DND-41 (cell line): ENCODE measurements around the gene LTBP2.

ENCODE experiments used
- ATAC-seq: fragments of 200-7000 bp; cut with Tn5 transposase; 3 replicates; pipeline ENCODE4 v1.9.1; 2021; ENCODE audit warnings: low read depth; ENCODE audit not compliant: insufficient read depth
- DNase-seq: peaks from one replicate; pipeline ENCODE4 v3.0.0-alpha.2; 2020
- H2AFZ ChIP-seq: 2 replicates; pipeline ENCODE4 v1.6.0; 2012; ENCODE audit warnings: low read depth, low read length
- H3K27ac ChIP-seq: 2 replicates; pipeline ENCODE4 v1.5.1; 2012; ENCODE audit warnings: low read length, inconsistent platforms
- H3K27me3 ChIP-seq: fragments of 200-600 bp; sonication (generic); 2 replicates; pipeline ENCODE4 v1.6.0; 2012; ENCODE audit warnings: low read length, mild to moderate bottlenecking, inconsistent platforms; ENCODE audit not compliant: insufficient read depth, poor library complexity
- H3K36me3 ChIP-seq: 2 replicates; pipeline ENCODE4 v1.5.1; 2012; ENCODE audit warnings: low read length, inconsistent platforms; ENCODE audit not compliant: insufficient read depth
- H3K4me1 ChIP-seq: 2 replicates; pipeline ENCODE4 v1.5.1; 2012; ENCODE audit warnings: mild to moderate bottlenecking, low read length; ENCODE audit not compliant: insufficient read depth
- H3K4me2 ChIP-seq: 2 replicates; pipeline ENCODE4 v1.6.0; 2012; ENCODE audit warnings: mild to moderate bottlenecking, moderate library complexity, low read length, inconsistent platforms; ENCODE audit not compliant: insufficient read depth
- H3K4me3 ChIP-seq, 2 experiments: fragments of 200-600 bp in 1 of 2; shearing (Covaris generic) in 1 of 2; 2 replicates each; pipeline ENCODE4 v1.5.1; 2012 to 2016; ENCODE audit warnings: inconsistent platforms in 2 of 2, low read length in 2 of 2, mild to moderate bottlenecking in 2 of 2, low read depth in 1 of 2, moderate library complexity in 1 of 2
- H3K79me2 ChIP-seq: 2 replicates; pipeline ENCODE4 v1.6.0; 2012; ENCODE audit warnings: low read length, inconsistent platforms; ENCODE audit not compliant: insufficient read depth
- H3K9ac ChIP-seq: 2 replicates; pipeline ENCODE4 v1.6.0; 2012; ENCODE audit warnings: low read depth, mild to moderate bottlenecking, inconsistent platforms, low read length, moderate library complexity
- H3K9me3 ChIP-seq: 2 replicates; pipeline ENCODE4 v1.5.1; 2012; ENCODE audit warnings: low read length, moderate library complexity, mild to moderate bottlenecking, inconsistent platforms; ENCODE audit not compliant: insufficient read depth, severe bottlenecking
- H4K20me1 ChIP-seq: 2 replicates; pipeline ENCODE4 v1.6.0; 2012; ENCODE audit warnings: low read length; ENCODE audit not compliant: insufficient read depth
- EZH2 ChIP-seq: IDR thresholded peaks from 3 replicates; pipeline ENCODE4 v1.6.1; 2012; ENCODE audit warnings: borderline replicate concordance, low read depth, mild to moderate bottlenecking, moderate library complexity, low read length, inconsistent platforms; ENCODE audit not compliant: severe bottlenecking
- TF ChIP-seq, protein P1 (sequence below): IDR thresholded peaks from 2 replicates; pipeline ENCODE4 v1.5.1; 2012; ENCODE audit warnings: borderline replicate concordance, low read length, moderate library complexity, mild to moderate bottlenecking; ENCODE audit not compliant: poor library complexity, severe bottlenecking; ENCODE audit errors: extremely low read depth

LTBP2 gene

DNA sequence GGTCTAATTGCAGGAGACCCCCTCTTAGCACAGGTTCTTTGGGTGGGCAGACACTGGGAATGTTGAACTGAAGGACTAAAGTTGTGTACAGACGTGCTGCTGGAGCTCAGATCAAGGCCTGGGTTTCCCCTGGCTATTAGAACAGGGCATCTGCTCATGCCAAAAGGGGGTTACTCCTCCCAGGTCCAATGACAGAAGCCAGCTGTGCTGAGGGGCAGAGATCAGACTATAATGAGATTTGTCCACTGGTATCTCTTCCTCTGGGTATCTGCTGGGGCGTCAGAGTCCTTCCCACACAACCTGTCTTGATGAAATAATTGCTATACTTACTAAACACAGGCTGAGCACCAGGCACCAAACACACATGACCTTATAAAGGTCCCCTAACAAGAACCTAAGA, 42.6 kb downstream of the LTBP2 start:
- H3K9ac ChIP-seq: no peak overlapping the region
- DNase-seq (no peak), ATAC-seq (no peak)
- H2AFZ ChIP-seq: no peak overlapping the region
- peaks cover 23% of the 10 kb centered on the region for H3K27me3 ChIP-seq
- H4K20me1 ChIP-seq: no peaks in the 10 kb centered on the region
- H3K4me3 ChIP-seq: no peak overlapping the region
- H3K4me1 ChIP-seq: no peaks in the 10 kb centered on the region
- H3K27ac ChIP-seq: no peak overlapping the region
- TF ChIP-seq, protein P1, sequence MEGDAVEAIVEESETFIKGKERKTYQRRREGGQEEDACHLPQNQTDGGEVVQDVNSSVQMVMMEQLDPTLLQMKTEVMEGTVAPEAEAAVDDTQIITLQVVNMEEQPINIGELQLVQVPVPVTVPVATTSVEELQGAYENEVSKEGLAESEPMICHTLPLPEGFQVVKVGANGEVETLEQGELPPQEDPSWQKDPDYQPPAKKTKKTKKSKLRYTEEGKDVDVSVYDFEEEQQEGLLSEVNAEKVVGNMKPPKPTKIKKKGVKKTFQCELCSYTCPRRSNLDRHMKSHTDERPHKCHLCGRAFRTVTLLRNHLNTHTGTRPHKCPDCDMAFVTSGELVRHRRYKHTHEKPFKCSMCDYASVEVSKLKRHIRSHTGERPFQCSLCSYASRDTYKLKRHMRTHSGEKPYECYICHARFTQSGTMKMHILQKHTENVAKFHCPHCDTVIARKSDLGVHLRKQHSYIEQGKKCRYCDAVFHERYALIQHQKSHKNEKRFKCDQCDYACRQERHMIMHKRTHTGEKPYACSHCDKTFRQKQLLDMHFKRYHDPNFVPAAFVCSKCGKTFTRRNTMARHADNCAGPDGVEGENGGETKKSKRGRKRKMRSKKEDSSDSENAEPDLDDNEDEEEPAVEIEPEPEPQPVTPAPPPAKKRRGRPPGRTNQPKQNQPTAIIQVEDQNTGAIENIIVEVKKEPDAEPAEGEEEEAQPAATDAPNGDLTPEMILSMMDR: no peak
- TF ChIP-seq EZH2: no peak
- H3K79me2 ChIP-seq: no peaks in the 10 kb centered on the region
- H3K4me2 ChIP-seq: no peak overlapping the region
- H3K9me3 ChIP-seq: no peaks in the 10 kb centered on the region
- H3K36me3 ChIP-seq: no peaks in the 10 kb centered on the region

DNA sequence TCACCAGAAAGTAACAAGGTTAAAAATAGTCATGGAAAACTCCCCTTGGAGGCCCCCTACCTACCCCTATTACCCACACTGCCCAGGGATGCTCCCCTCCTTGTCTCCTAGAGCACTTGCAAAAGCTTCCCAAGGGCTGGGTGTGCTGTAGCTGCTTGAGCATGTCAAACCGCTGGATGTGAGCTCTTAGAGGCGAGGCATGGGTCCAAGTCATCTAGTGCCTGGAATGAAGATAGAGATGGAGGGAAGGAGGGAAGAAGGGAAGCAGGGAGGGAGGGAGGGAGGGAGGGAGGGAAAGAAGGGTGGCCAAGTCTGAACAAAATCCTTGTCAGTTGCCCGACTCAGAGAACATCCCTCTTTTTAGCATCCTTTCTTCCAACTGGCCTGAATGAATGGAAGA, 43.1 kb downstream of the LTBP2 start:
- H3K4me2 ChIP-seq: no peak overlapping the region
- TF ChIP-seq, protein P1: no peak
- no peak for TF ChIP-seq EZH2
- no peak overlapping the region for H3K9ac ChIP-seq
- no peaks in the 10 kb centered on the region for H3K4me1 ChIP-seq
- no peaks in the 10 kb centered on the region for H3K79me2 ChIP-seq
- no peaks in the 10 kb centered on the region for H4K20me1 ChIP-seq
- no peak overlapping the region for H3K27ac ChIP-seq
- ATAC-seq (no peak), DNase-seq (no peak)
- peaks cover 23% of the 10 kb centered on the region for H3K27me3 ChIP-seq
- H3K4me3 ChIP-seq: no peak overlapping the region
- no peaks in the 10 kb centered on the region for H3K36me3 ChIP-seq
- no peaks in the 10 kb centered on the region for H3K9me3 ChIP-seq
- H2AFZ ChIP-seq: no peak overlapping the region

DNA sequence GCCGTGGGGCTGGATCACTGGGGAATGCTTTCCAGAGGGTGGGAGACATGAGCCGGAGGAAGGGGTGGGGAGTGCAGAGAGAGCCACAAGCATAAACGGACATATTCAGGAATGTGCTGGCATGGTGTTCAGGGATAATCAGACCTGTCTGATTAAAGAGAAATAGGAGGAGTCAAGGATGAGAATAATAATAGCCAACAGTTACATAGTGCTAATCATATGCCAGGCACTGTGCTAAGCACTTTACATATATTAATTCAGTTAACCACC, 43.7 kb downstream of the LTBP2 start:
- H3K36me3 ChIP-seq: no peaks in the 10 kb centered on the region
- no peaks in the 10 kb centered on the region for H3K79me2 ChIP-seq
- H3K4me1 ChIP-seq: no peaks in the 10 kb centered on the region
- no peak overlapping the region for H2AFZ ChIP-seq
- TF ChIP-seq EZH2: no peak
- TF ChIP-seq, protein P1: no peak
- no peak overlapping the region for H3K4me2 ChIP-seq
- H3K9me3 ChIP-seq: no peaks in the 10 kb centered on the region
- H3K27me3 ChIP-seq: peaks cover 18% of the 10 kb centered on the region
- H3K27ac ChIP-seq: no peak overlapping the region
- DNase-seq: no peak
- H4K20me1 ChIP-seq: no peaks in the 10 kb centered on the region
- no peak overlapping the region for H3K9ac ChIP-seq
- H3K4me3 ChIP-seq: no peak overlapping the region
- ATAC-seq: no peak
